NK-92 (cell line): ENCODE measurements around the gene NPEPL1.
"Not testable (repeated sequence)": the region's sequence is repeated elsewhere in the genome, so short reads cannot be mapped to it uniquely, and the experiment has no call there.

Experiments used
- DNase-seq: peaks from one replicate; lab custom pipeline; 2025; ENCODE audit not compliant: unreplicated experiment; lab: John Stamatoyannopoulos, UW

Gene NPEPL1

GRCh38 chr20:58737198-58737597 is 44.6 kb downstream of the NPEPL1 start:
- no peak for DNase-seq

DNA sequence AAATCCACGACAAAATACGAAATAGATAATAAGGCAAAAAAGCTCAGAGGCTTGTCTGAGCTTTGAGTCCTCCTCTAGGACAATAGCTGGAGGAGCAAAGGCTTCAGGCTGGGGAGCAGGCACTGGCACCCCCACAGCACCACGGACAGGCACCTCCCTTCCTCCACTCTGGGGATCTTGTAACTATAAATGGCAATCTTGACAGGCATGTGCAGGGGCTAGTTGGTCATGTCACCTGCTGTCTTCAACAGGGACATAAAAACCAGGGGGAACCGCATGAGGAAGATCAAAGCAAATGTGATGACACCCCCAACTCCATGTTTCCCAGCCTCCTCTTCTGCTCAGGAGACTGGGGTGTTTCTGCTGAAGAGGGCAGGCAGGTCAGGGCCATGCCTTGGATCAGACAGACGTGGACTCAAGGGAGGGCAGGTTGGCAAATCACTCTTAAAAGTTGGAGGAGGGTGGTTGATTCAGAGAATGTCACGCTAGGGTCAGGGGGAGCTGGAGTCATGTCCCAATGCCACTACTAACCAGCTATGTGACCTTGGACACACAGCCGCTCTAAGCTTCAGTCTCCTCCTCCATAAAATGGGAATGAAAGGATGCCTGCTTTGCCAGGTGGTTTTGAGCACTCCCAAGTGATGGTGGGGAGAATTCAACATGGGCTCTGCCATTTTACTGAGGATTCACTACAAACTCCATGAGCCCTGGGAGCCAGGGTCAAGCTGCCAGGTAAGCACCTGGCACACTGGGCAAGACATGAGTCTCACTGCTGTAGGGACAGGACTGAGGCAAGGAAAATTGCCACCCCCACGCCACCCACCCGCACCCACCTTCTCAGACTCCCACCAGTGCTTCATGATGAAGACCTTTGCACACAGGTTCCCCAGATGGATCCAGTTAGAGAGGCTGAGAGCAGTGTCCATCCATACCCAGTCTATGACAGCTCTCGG is 48.0 kb downstream of the NPEPL1 start:
- no peak for DNase-seq

- no peak for DNase-seq
Observed at GRCh38 chr20:58741384-58741783, 48.8 kb downstream of the NPEPL1 start.

DNA sequence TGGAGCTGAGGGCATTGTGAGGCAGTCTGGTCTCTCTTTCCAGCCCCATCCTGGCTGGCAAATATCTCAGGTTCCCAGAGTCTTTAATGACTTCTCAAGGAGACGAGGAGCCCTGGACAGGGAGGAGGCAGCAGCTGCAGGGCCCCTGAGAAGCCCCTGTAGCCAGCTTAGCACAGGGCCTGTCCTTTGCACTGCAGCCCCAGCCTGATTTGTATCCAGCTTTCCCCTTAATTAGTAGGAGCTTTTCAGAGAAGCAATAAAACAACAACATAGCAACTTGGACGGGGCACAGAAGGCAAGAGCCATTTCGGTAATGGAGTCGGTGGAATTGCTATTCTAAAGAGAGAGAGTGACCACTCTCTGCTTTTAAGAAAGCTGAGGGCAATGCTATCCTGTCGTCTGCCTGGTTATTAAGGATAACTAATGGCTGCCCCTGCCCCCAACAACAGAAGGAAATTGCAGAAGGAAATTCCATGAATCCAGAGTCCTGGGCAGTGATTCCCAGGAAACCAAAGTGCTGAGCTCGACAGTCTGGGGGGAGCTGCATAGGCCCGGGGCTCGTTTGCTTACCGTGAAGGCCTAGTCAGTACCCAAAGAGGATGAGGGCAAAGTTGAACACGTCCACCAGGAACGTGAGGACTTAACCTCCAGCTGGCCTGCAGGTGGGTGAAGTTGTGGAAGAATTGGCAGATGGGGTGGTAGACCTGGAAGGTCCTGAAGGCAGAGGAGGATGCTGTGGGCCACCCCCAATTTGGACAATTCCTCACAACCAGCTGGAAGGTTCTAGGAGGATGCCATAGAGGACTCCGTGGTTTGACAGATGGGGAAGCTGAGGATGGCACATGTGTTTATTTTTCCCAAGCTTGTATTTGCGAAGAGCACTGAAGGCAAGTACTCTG is 50.3 kb downstream of the NPEPL1 start:
- no peak for DNase-seq

- no peak for DNase-seq
Observed at GRCh38 chr20:58743929-58744534, 51.4 kb downstream of the NPEPL1 start.

DNA sequence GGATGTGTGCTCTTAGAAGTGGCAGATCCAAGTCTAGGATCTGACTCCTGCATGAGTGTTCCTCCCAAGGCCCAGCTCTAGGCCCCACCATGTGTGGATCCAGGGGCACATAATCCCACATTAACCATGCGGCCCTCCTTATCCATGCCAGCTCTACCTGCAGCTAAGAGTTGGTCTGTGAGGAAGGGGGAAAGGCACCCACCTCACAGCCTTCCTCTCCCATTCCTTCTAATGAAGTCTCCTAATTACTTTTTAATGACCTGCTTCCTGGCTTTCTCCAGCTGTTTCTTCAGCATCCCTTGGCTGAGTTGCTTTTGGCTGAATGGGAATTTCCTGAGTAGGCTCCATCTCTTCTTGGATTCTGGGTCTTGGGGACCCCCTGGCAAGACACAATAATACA is 52.2 kb downstream of the NPEPL1 start:
- no peak for DNase-seq

- no peak for DNase-seq
Observed at GRCh38 chr20:58745391-58745790, 52.8 kb downstream of the NPEPL1 start.

GRCh38 chr20:58746620-58747019 is 54.0 kb downstream of the NPEPL1 start:
- DNase-seq, result no peak

- no peak for DNase-seq
Observed at GRCh38 chr20:58747211-58747610, 54.6 kb downstream of the NPEPL1 start.

GRCh38 chr20:58748618-58749017 is 56.0 kb downstream of the NPEPL1 start:
- no peak for DNase-seq

DNA sequence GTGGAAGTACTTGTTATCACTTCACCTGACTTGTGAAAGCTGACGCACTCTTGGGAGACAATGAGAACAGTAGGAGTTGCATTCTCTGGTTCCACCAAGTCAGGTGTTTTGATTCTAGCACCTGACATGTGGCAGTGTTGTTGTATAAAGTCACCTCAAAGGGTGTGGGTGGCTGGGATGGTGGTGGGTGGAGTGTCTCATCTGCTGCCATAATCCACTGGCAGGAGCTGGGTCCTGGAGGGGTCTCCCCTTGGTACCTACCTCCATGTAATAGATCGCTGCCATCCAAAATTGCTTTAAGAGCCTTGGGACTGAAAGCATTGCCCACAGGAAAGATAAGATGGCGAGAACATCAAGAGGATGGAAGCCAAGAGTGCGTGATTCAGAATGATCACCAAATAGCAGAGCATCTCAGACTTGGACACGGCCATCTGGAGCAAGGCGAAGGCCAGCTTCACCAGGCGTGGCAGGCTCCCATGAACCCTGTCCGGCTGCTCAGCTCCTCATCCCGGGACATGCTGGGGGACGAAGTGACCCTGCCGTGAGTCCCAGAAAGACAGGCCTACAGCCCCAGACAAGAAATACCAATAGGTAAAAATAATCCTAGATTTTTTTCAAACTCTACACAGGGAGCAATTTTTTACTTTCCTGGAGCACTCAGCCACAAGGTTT is 56.6 kb downstream of the NPEPL1 start:
- no peak for DNase-seq

DNA sequence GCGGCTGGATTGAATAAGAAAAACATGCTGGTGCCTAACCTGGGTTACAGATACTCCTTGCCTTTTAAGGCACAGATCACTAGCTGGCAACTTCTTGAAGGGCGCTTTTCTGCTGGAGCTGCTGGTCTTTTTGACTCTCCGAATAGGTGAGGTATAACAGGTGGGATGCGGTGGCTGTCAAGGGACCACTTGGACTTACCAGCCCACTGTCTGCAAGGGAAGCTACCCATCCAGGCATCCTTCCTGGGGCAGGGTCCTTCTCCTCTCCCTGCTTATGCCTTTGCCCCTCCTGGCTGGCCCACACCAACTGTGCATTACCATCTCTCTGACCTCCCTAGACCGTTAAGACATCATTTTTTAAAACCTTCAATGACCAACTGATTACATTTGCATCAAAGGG is 57.4 kb downstream of the NPEPL1 start:
- no peak for DNase-seq

GRCh38 chr20:58750706-58751105 is 58.1 kb downstream of the NPEPL1 start:
- DNase-seq, result not testable (repeated sequence)

- DNase-seq, result no peak
Observed at GRCh38 chr20:58751979-58752378, 59.4 kb downstream of the NPEPL1 start.

GRCh38 chr20:58752565-58752964 is 60.0 kb downstream of the NPEPL1 start:
- DNase-seq, result no peak

GRCh38 chr20:58753267-58753921 is 60.8 kb downstream of the NPEPL1 start:
- no peak for DNase-seq

DNA sequence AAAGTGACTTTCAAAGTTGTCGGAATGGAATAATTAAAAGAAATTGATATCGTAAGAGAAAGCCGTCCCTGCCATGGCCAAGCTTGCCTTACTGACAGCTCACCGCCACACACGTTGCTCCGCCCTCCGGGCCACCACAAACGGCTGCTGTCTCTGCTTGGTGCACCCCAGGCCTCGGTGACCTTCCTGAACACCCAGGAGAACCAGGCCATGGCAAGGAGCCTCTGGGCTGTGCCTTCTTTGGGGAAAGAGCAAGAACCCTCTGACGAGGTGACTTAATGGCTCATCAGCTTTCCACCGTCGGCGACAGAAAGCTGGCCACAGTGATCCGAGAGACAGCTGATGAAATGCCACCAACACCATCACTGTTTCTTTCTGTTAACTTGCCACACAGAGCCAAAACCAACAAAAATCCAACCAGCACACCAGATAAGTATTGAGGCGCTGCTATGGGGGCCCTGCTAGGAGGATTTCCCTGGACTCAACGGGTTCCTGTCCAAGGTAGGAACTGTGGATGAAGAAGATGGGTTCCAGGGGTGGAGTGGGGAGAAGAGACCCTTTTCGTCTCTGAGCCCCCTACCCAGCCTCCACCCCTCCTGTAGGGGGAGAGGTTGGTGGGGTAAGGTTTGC is 61.4 kb downstream of the NPEPL1 start:
- DNase-seq, result no peak

DNA sequence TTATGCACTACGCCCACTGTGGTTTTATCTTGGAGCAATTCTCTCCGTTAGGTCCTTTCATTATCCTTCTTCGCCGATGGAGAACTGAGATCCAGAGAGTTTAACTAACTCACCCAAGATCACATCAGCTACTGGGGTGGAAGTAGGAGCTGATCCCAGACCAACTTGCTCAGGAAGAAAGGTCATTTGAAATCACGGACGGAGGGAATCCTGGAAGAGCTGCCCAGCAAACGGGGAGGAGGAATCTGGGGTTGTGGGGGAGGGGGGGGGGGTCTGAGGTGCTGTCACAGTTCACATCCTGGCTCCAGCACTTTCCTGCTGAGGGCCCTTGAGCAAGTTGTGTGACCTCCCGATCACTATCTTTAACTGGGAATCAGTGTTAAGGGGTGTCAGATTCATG is 62.0 kb downstream of the NPEPL1 start:
- DNase-seq, result no peak

- DNase-seq, result no peak
Observed at GRCh38 chr20:58755062-58755697, 62.6 kb downstream of the NPEPL1 start.
